ENCODE data around the gene ABCA2.
"Not testable (repeated sequence)": the region's sequence is repeated elsewhere in the genome, so short reads cannot be mapped to it uniquely, and the experiment has no call there.

The ABCA2 gene

DNA sequence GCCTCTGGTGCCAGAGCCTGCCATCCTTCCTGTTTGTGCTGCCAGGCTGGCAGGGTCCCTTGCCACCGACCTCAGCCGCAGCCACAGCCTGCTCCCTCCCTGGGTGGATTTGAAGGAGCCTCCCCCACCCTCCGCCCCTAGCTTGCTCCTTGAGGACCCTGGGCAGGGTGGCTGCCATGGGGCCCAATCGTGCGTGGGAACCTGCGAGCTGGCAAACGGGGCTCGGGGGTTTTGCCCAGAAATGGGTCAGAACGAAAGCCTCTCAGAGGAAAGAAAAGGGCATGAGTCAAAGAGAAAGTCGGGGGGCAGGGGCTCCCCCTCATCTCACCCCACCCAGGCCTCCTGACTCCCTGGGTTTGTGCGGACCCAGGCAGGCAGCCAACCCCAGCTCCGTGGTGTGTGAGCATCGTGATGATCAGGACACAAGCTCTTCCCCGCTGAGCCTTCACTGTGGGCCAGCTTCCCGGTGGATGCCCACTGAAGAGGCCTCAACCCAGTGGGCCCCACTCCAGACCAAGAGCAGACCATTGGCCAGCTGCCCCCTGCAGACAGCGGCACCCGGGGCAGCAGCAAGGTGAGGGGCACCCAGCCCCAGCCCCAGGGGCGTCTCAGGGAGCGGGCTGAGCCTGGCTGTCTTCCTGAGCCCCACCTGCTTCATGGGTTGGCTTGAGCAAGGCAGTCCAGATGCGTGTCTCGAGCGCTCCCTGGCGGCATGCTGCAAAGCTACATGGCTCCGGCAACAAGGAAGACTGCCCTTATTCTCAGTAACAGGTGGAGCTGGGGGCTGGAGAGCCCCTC, 6.9 kb upstream of the ABCA2 start:
- peak overlapping the region; percentile 99 for H2AK5ac ChIP-seq (ENCODE audit: low read depth, low read length)
- peak; percentile 76 for DNase-seq (ENCODE audit: low spot score)
- peak overlapping the region; percentile 35 for H2BK5ac ChIP-seq (ENCODE audit: low read length)
- peak overlapping the region; percentile 89 for H2BK15ac ChIP-seq (ENCODE audit: low read length)
- H3K4ac ChIP-seq (ENCODE audit: low read length) = peak overlapping the region; percentile 6
- no CpG with 5 or more reads among the region's 24 CpGs for WGBS, 2 donors (ENCODE audit: extremely low coverage in 2 of 2, insufficient read length in 2 of 2, insufficient replicate concordance in 1 of 2)
- H4K91ac ChIP-seq (ENCODE audit: low read depth, low read length, poor library complexity) = no peak overlapping the region
- H3K9me3 ChIP-seq (replicated peaks in 1 of 2; ENCODE audit: control insufficient read depth in 2 of 2, insufficient read depth in 1 of 2, low read depth in 1 of 2, low read length in 2 of 2) = no peaks in the 10 kb centered on the region
- H3K4me1 ChIP-seq (ENCODE audit: control insufficient read depth in 2 of 2, insufficient read depth in 1 of 2, low read depth in 1 of 2, low read length in 2 of 2) = peaks cover 3 to 6% of the 10 kb centered on the region in 2 donors
- no peak overlapping the region for H4K8ac ChIP-seq (ENCODE audit: low read depth, low read length)
- H3K79me1 ChIP-seq (ENCODE audit: low read depth, low read length) = peaks cover 3% of the 10 kb centered on the region
- H3K36me3 ChIP-seq (replicated peaks in 1 of 2; ENCODE audit: control insufficient read depth in 2 of 2, insufficient read depth in 2 of 2, low read length in 2 of 2) = peaks cover 3 to 22% of the 10 kb centered on the region in 2 donors
- H2AFZ ChIP-seq (ENCODE audit: low read length) = no peak overlapping the region
- no peaks in the 10 kb centered on the region for H3K27me3 ChIP-seq (ENCODE audit: control insufficient read depth in 3 of 3, insufficient read depth in 3 of 3, low read depth in 1 of 3, low read length in 3 of 3)
- peak overlapping the region; percentile 94 for H3K18ac ChIP-seq (ENCODE audit: low read length)
- no peak overlapping the region for H3K27ac ChIP-seq (replicated peaks; ENCODE audit: low read length)
- peak overlapping the region; percentile 90 for H2BK12ac ChIP-seq (ENCODE audit: low read length)
- H3K4me3 ChIP-seq (ENCODE audit: low read length in 2 of 2) = no peak overlapping the region
- H3K14ac ChIP-seq (ENCODE audit: low read length) = peak overlapping the region; percentile 21
- H2BK120ac ChIP-seq (ENCODE audit: low read depth, low read length) = peak overlapping the region; percentile 89
- no peak overlapping the region for H3K9ac ChIP-seq (ENCODE audit: low read depth, low read length, poor library complexity)
- no peak overlapping the region for H3K4me2 ChIP-seq (ENCODE audit: insufficient read depth, low read length, poor library complexity, severe bottlenecking)
- H3K23ac ChIP-seq (ENCODE audit: low read depth, low read length, poor library complexity) = peak overlapping the region; percentile 55

DNA sequence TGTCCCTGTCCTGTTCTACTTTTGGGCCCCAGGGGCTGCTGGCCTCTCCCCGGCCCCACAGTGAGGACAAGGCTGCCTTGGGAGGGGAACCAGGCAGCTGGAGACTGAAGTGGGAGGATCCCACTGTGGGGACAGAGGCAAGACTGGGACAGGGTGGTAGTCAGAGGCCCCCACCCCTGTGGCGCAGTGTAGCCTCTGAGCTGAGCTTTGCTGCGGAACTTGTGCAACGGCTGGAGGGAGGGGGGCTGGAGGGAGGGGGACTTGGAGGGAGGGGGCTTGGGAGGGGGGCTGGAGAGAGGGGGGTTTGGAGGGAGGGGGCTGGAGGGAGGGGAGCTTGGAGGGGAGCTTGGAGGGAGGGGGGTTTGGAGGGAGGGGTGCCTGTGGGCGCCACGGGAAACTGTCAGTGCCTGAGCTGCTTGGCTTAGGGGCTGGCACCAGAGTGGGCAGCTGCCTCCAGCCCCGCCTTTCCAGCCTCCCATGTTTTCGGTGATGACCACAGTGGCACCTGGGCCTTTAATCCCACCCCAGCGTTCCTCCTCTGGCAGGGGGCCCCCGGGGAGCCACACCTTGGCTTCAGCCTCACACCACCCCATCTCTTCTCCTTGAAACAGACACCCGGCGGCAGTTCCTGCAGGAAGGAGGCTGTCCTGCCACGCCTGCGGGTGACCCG, 6.1 kb upstream of the ABCA2 start:
- H2BK15ac ChIP-seq (ENCODE audit: low read length) = peak overlapping the region; percentile 89
- H3K27me3 ChIP-seq (ENCODE audit: control insufficient read depth in 3 of 3, insufficient read depth in 3 of 3, low read depth in 1 of 3, low read length in 3 of 3) = peaks cover 0 to 1% (median 0%) of the 10 kb centered on the region in 3 experiments
- H3K4ac ChIP-seq (ENCODE audit: low read length) = no peak overlapping the region
- peak overlapping the region; percentile 94 for H3K18ac ChIP-seq (ENCODE audit: low read length)
- peaks cover 4 to 8% of the 10 kb centered on the region in 2 donors for H3K4me1 ChIP-seq (ENCODE audit: control insufficient read depth in 2 of 2, insufficient read depth in 1 of 2, low read depth in 1 of 2, low read length in 2 of 2)
- H3K4me3 ChIP-seq (ENCODE audit: low read length in 2 of 2) = no peak overlapping the region
- no peak overlapping the region for H3K27ac ChIP-seq (replicated peaks; ENCODE audit: low read length)
- no peak overlapping the region for H2AFZ ChIP-seq (ENCODE audit: low read length)
- peak overlapping the region; percentile 39 for H3K14ac ChIP-seq (ENCODE audit: low read length)
- peak overlapping the region; percentile 89 for H2BK120ac ChIP-seq (ENCODE audit: low read depth, low read length)
- no peaks in the 10 kb centered on the region for H3K9me3 ChIP-seq (replicated peaks in 1 of 2; ENCODE audit: control insufficient read depth in 2 of 2, insufficient read depth in 1 of 2, low read depth in 1 of 2, low read length in 2 of 2)
- peaks cover 0 to 14% of the 10 kb centered on the region in 2 donors for H3K36me3 ChIP-seq (replicated peaks in 1 of 2; ENCODE audit: control insufficient read depth in 2 of 2, insufficient read depth in 2 of 2, low read length in 2 of 2)
- no peak for DNase-seq (ENCODE audit: low spot score)
- H3K4me2 ChIP-seq (ENCODE audit: insufficient read depth, low read length, poor library complexity, severe bottlenecking) = no peak overlapping the region
- peaks cover 3% of the 10 kb centered on the region for H3K79me1 ChIP-seq (ENCODE audit: low read depth, low read length)
- no peak overlapping the region for H4K8ac ChIP-seq (ENCODE audit: low read depth, low read length)
- H2AK5ac ChIP-seq (ENCODE audit: low read depth, low read length) = peak overlapping the region; percentile 99
- H2BK5ac ChIP-seq (ENCODE audit: low read length) = no peak overlapping the region
- no CpG with 5 or more reads among the region's 15 CpGs for WGBS, 2 donors (ENCODE audit: extremely low coverage in 2 of 2, insufficient read length in 2 of 2, insufficient replicate concordance in 1 of 2)
- peak overlapping the region; percentile 55 for H3K23ac ChIP-seq (ENCODE audit: low read depth, low read length, poor library complexity)
- no peak overlapping the region for H4K91ac ChIP-seq (ENCODE audit: low read depth, low read length, poor library complexity)
- H3K9ac ChIP-seq (ENCODE audit: low read depth, low read length, poor library complexity) = no peak overlapping the region
- H2BK12ac ChIP-seq (ENCODE audit: low read length) = peak overlapping the region; percentile 59

DNA sequence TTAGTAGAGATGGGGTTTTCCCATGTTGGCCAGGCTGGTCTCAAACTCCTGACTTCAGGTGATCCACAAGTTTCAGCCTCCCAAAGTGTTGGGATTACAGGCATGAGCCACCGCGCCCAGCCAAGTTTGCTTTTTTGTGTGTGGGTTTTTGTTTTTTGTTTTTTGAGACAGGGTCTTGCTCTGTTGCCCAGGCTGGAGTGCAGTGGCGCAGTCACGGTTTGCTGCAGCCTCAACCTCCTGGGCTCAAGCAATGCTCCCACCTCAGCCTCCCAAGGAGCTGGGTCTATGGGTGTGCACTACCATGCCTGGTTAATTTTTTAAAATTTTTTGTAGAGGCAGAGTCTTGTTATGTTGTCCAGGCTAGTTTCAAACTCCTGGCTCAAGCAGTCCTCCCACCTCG, 5.4 kb upstream of the ABCA2 start:
- H3K4me2 ChIP-seq (ENCODE audit: insufficient read depth, low read length, poor library complexity, severe bottlenecking) = not testable (repeated sequence)

DNA sequence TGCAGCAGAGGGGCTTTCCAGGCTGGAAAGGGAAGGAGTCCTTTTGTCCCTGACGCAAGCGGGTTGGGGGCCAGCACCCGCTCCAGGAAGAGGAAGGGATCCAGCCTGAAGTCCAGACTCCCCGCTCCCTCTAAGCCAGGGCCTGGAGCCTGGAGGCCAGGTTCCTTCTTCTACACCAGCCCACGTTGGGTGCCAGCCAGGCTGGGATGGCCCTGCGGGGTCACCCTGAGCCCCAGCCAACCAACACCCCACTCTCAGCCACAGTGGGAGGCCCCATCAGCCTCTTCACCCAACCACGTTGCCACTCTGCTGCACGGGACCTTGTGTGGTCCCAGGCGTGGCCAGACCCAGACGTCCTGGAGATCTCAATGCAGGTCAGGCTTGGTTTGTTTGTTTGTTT, 4.8 kb upstream of the ABCA2 start:
- H2BK15ac ChIP-seq (ENCODE audit: low read length) = no peak overlapping the region
- H2AK5ac ChIP-seq (ENCODE audit: low read depth, low read length) = peak overlapping the region; percentile 86
- peak overlapping the region; percentile 51 for H3K9ac ChIP-seq (ENCODE audit: low read depth, low read length, poor library complexity)
- no peak overlapping the region for H3K4me3 ChIP-seq (ENCODE audit: low read length in 2 of 2)
- WGBS, 2 donors (ENCODE audit: extremely low coverage in 2 of 2, insufficient read length in 2 of 2, insufficient replicate concordance in 1 of 2) = no CpG with 5 or more reads among the region's 10 CpGs
- H3K14ac ChIP-seq (ENCODE audit: low read length) = no peak overlapping the region
- H3K23ac ChIP-seq (ENCODE audit: low read depth, low read length, poor library complexity) = no peak overlapping the region
- H4K91ac ChIP-seq (ENCODE audit: low read depth, low read length, poor library complexity) = no peak overlapping the region
- no peak overlapping the region for H2BK12ac ChIP-seq (ENCODE audit: low read length)
- peaks cover 0 to 7% of the 10 kb centered on the region in 2 donors for H3K36me3 ChIP-seq (replicated peaks in 1 of 2; ENCODE audit: control insufficient read depth in 2 of 2, insufficient read depth in 2 of 2, low read length in 2 of 2)
- H2BK5ac ChIP-seq (ENCODE audit: low read length) = no peak overlapping the region
- peaks cover 0 to 10% (median 0%) of the 10 kb centered on the region in 3 experiments for H3K27me3 ChIP-seq (ENCODE audit: control insufficient read depth in 3 of 3, insufficient read depth in 3 of 3, low read depth in 1 of 3, low read length in 3 of 3)
- H2AFZ ChIP-seq (ENCODE audit: low read length) = peak overlapping the region; percentile 7
- H3K4me1 ChIP-seq (ENCODE audit: control insufficient read depth in 2 of 2, insufficient read depth in 1 of 2, low read depth in 1 of 2, low read length in 2 of 2) = peaks cover 9 to 16% of the 10 kb centered on the region in 2 donors
- no peak for DNase-seq (ENCODE audit: low spot score)
- no peak overlapping the region for H3K4ac ChIP-seq (ENCODE audit: low read length)
- peaks cover 3% of the 10 kb centered on the region for H3K79me1 ChIP-seq (ENCODE audit: low read depth, low read length)
- H4K8ac ChIP-seq (ENCODE audit: low read depth, low read length) = no peak overlapping the region
- H3K9me3 ChIP-seq (replicated peaks in 1 of 2; ENCODE audit: control insufficient read depth in 2 of 2, insufficient read depth in 1 of 2, low read depth in 1 of 2, low read length in 2 of 2) = no peaks in the 10 kb centered on the region
- no peak overlapping the region for H3K4me2 ChIP-seq (ENCODE audit: insufficient read depth, low read length, poor library complexity, severe bottlenecking)
- H3K18ac ChIP-seq (ENCODE audit: low read length) = peak overlapping the region; percentile 6
- no peak overlapping the region for H3K27ac ChIP-seq (replicated peaks; ENCODE audit: low read length)
- no peak overlapping the region for H2BK120ac ChIP-seq (ENCODE audit: low read depth, low read length)

More for the DNA sequence above, 5.4 kb upstream of the ABCA2 start:
- WGBS, 2 donors (ENCODE audit: extremely low coverage in 2 of 2, insufficient read length in 2 of 2, insufficient replicate concordance in 1 of 2) = no CpG with 5 or more reads among the region's 5 CpGs
- not testable (repeated sequence) for H3K14ac ChIP-seq (ENCODE audit: low read length); H2BK5ac ChIP-seq (ENCODE audit: low read length); H3K9me3 ChIP-seq (replicated peaks in 1 of 2; ENCODE audit: control insufficient read depth in 2 of 2, insufficient read depth in 1 of 2, low read depth in 1 of 2, low read length in 2 of 2); H3K9ac ChIP-seq (ENCODE audit: low read depth, low read length, poor library complexity); H3K4ac ChIP-seq (ENCODE audit: low read length); H4K8ac ChIP-seq (ENCODE audit: low read depth, low read length); H3K79me1 ChIP-seq (ENCODE audit: low read depth, low read length); H2AFZ ChIP-seq (ENCODE audit: low read length); H3K27ac ChIP-seq (replicated peaks; ENCODE audit: low read length); H4K91ac ChIP-seq (ENCODE audit: low read depth, low read length, poor library complexity); H3K4me3 ChIP-seq (ENCODE audit: low read length in 2 of 2); H3K23ac ChIP-seq (ENCODE audit: low read depth, low read length, poor library complexity); H3K36me3 ChIP-seq (replicated peaks in 1 of 2; ENCODE audit: control insufficient read depth in 2 of 2, insufficient read depth in 2 of 2, low read length in 2 of 2); DNase-seq (ENCODE audit: low spot score); H3K27me3 ChIP-seq (ENCODE audit: control insufficient read depth in 3 of 3, insufficient read depth in 3 of 3, low read depth in 1 of 3, low read length in 3 of 3); H2BK12ac ChIP-seq (ENCODE audit: low read length); H2BK120ac ChIP-seq (ENCODE audit: low read depth, low read length)
- Histone ChIP-seq H2AK5ac (ENCODE audit: low read depth, low read length) (peak overlapping the region; percentile 70), H3K18ac (ENCODE audit: low read length) (peak overlapping the region; percentile 38), H2BK15ac (ENCODE audit: low read length) (peak overlapping the region; percentile 67), H3K4me1 (ENCODE audit: control insufficient read depth in 2 of 2, insufficient read depth in 1 of 2, low read depth in 1 of 2, low read length in 2 of 2) (peaks cover 9 to 15% of the 10 kb centered on the region in 2 donors)

Data from neuronal stem cell (in vitro differentiated cells).